ENCODE measurements around the gene SPSB4.

SPSB4 gene

GRCh38 chr3:141096981-141097380, 45.8 kb downstream of the SPSB4 start:
- Histone ChIP-seq H3K36me3 (ENCODE audit: control insufficient read depth, insufficient read depth, low read length) (no peaks in the 10 kb centered on the region), H3K27me3 (ENCODE audit: control insufficient read depth, insufficient read depth, low read length) (no peaks in the 10 kb centered on the region), H3K4me3 (ENCODE audit: low read depth, low read length) (no peak overlapping the region), H3K4me1 (ENCODE audit: control insufficient read depth, insufficient read depth, low read length) (peaks cover 11% of the 10 kb centered on the region), H3K9me3 (ENCODE audit: control insufficient read depth, insufficient read depth, low read length) (no peaks in the 10 kb centered on the region), H3K27ac (ENCODE audit: low read depth, low read length) (no peak overlapping the region), H3K9ac (ENCODE audit: low read depth, low read length) (no peak overlapping the region)

- H3K27ac ChIP-seq (ENCODE audit: low read depth, low read length): no peak overlapping the region
These were observed 49.0 kb downstream of the SPSB4 start for GRCh38 chr3:141100112-141100511.

GRCh38 chr3:141100531-141101320, 49.6 kb downstream of the SPSB4 start:
- H3K4me1 ChIP-seq (ENCODE audit: control insufficient read depth, insufficient read depth, low read length): no peaks in the 10 kb centered on the region
- no peaks in the 10 kb centered on the region for H3K9me3 ChIP-seq (ENCODE audit: control insufficient read depth, insufficient read depth, low read length)
- no peak overlapping the region for H3K4me3 ChIP-seq (ENCODE audit: low read depth, low read length)
- no peaks in the 10 kb centered on the region for H3K36me3 ChIP-seq (ENCODE audit: control insufficient read depth, insufficient read depth, low read length)
- no peak overlapping the region for H3K27ac ChIP-seq (ENCODE audit: low read depth, low read length)
- H3K27me3 ChIP-seq (ENCODE audit: control insufficient read depth, insufficient read depth, low read length): no peaks in the 10 kb centered on the region
- H3K9ac ChIP-seq (ENCODE audit: low read depth, low read length): no peak overlapping the region

More at GRCh38 chr3:141100112-141100511, 49.0 kb downstream of the SPSB4 start:
- Histone ChIP-seq H3K36me3 (ENCODE audit: control insufficient read depth, insufficient read depth, low read length) (no peaks in the 10 kb centered on the region), H3K4me3 (ENCODE audit: low read depth, low read length) (no peak overlapping the region), H3K4me1 (ENCODE audit: control insufficient read depth, insufficient read depth, low read length) (peaks cover 4% of the 10 kb centered on the region; the same call in 1 of the 2 replicates), H3K9me3 (ENCODE audit: control insufficient read depth, insufficient read depth, low read length) (no peaks in the 10 kb centered on the region), H3K27me3 (ENCODE audit: control insufficient read depth, insufficient read depth, low read length) (no peaks in the 10 kb centered on the region), H3K9ac (ENCODE audit: low read depth, low read length) (no peak overlapping the region)

GRCh38 chr3:141102372-141102771, 51.2 kb downstream of the SPSB4 start:
- Histone ChIP-seq H3K9me3 (ENCODE audit: control insufficient read depth, insufficient read depth, low read length) (no peaks in the 10 kb centered on the region), H3K27me3 (ENCODE audit: control insufficient read depth, insufficient read depth, low read length) (no peaks in the 10 kb centered on the region), H3K4me3 (ENCODE audit: low read depth, low read length) (no peak overlapping the region), H3K4me1 (ENCODE audit: control insufficient read depth, insufficient read depth, low read length) (0 out of 2 replicates have a peak, but pooled peaks cover 4% of the 10 kb centered on the region), H3K9ac (ENCODE audit: low read depth, low read length) (no peak overlapping the region), H3K36me3 (ENCODE audit: control insufficient read depth, insufficient read depth, low read length) (no peaks in the 10 kb centered on the region), H3K27ac (ENCODE audit: low read depth, low read length) (no peak overlapping the region)

GRCh38 chr3:141103067-141103466, 51.9 kb downstream of the SPSB4 start:
- H3K9me3 ChIP-seq (ENCODE audit: control insufficient read depth, insufficient read depth, low read length): no peaks in the 10 kb centered on the region
- no peak overlapping the region for H3K27ac ChIP-seq (ENCODE audit: low read depth, low read length)
- no peak overlapping the region for H3K4me3 ChIP-seq (ENCODE audit: low read depth, low read length)
- no peaks in the 10 kb centered on the region for H3K27me3 ChIP-seq (ENCODE audit: control insufficient read depth, insufficient read depth, low read length)
- no peak overlapping the region for H3K9ac ChIP-seq (ENCODE audit: low read depth, low read length)
- no peaks in the 10 kb centered on the region for H3K36me3 ChIP-seq (ENCODE audit: control insufficient read depth, insufficient read depth, low read length)
- 0 out of 2 replicates have a peak, but pooled peaks cover 4% of the 10 kb centered on the region for H3K4me1 ChIP-seq (ENCODE audit: control insufficient read depth, insufficient read depth, low read length)

- no peaks in the 10 kb centered on the region for H3K9me3 ChIP-seq (ENCODE audit: control insufficient read depth, insufficient read depth, low read length)
- H3K27me3 ChIP-seq (ENCODE audit: control insufficient read depth, insufficient read depth, low read length): no peaks in the 10 kb centered on the region
- no peaks in the 10 kb centered on the region for H3K36me3 ChIP-seq (ENCODE audit: control insufficient read depth, insufficient read depth, low read length)
- no peak overlapping the region for H3K9ac ChIP-seq (ENCODE audit: low read depth, low read length)
- 0 out of 2 replicates have a peak, but pooled peaks cover 4% of the 10 kb centered on the region for H3K4me1 ChIP-seq (ENCODE audit: control insufficient read depth, insufficient read depth, low read length)
- H3K4me3 ChIP-seq (ENCODE audit: low read depth, low read length): no peak overlapping the region
- H3K27ac ChIP-seq (ENCODE audit: low read depth, low read length): no peak overlapping the region
These were observed 52.4 kb downstream of the SPSB4 start for GRCh38 chr3:141103503-141103902.

GRCh38 chr3:141104151-141104821, 53.1 kb downstream of the SPSB4 start:
- Histone ChIP-seq H3K4me1 (ENCODE audit: control insufficient read depth, insufficient read depth, low read length) (0 out of 2 replicates have a peak, but pooled peaks cover 4% of the 10 kb centered on the region), H3K27me3 (ENCODE audit: control insufficient read depth, insufficient read depth, low read length) (no peaks in the 10 kb centered on the region), H3K9me3 (ENCODE audit: control insufficient read depth, insufficient read depth, low read length) (no peaks in the 10 kb centered on the region), H3K9ac (ENCODE audit: low read depth, low read length) (no peak overlapping the region), H3K27ac (ENCODE audit: low read depth, low read length) (no peak overlapping the region), H3K36me3 (ENCODE audit: control insufficient read depth, insufficient read depth, low read length) (no peaks in the 10 kb centered on the region), H3K4me3 (ENCODE audit: low read depth, low read length) (no peak overlapping the region)

GRCh38 chr3:141105828-141106628, 54.9 kb downstream of the SPSB4 start:
- Histone ChIP-seq H3K9me3 (ENCODE audit: control insufficient read depth, insufficient read depth, low read length) (no peaks in the 10 kb centered on the region), H3K36me3 (ENCODE audit: control insufficient read depth, insufficient read depth, low read length) (no peaks in the 10 kb centered on the region), H3K27ac (ENCODE audit: low read depth, low read length) (no peak overlapping the region), H3K4me1 (ENCODE audit: control insufficient read depth, insufficient read depth, low read length) (0 out of 2 replicates have a peak, but pooled peaks cover 4% of the 10 kb centered on the region), H3K9ac (ENCODE audit: low read depth, low read length) (no peak overlapping the region), H3K27me3 (ENCODE audit: control insufficient read depth, insufficient read depth, low read length) (no peaks in the 10 kb centered on the region), H3K4me3 (ENCODE audit: low read depth, low read length) (no peak overlapping the region)

- H3K27me3 ChIP-seq (ENCODE audit: control insufficient read depth, insufficient read depth, low read length): no peaks in the 10 kb centered on the region
- no peaks in the 10 kb centered on the region for H3K9me3 ChIP-seq (ENCODE audit: control insufficient read depth, insufficient read depth, low read length)
- H3K9ac ChIP-seq (ENCODE audit: low read depth, low read length): no peak overlapping the region
- 0 out of 2 replicates have a peak, but pooled peaks cover 4% of the 10 kb centered on the region for H3K4me1 ChIP-seq (ENCODE audit: control insufficient read depth, insufficient read depth, low read length)
- H3K36me3 ChIP-seq (ENCODE audit: control insufficient read depth, insufficient read depth, low read length): no peaks in the 10 kb centered on the region
- H3K4me3 ChIP-seq (ENCODE audit: low read depth, low read length): no peak overlapping the region
- H3K27ac ChIP-seq (ENCODE audit: low read depth, low read length): no peak overlapping the region
These were observed 55.7 kb downstream of the SPSB4 start for GRCh38 chr3:141106842-141107241.

GRCh38 chr3:141108039-141108438, 56.9 kb downstream of the SPSB4 start:
- no peaks in the 10 kb centered on the region for H3K27me3 ChIP-seq (ENCODE audit: control insufficient read depth, insufficient read depth, low read length)
- H3K4me3 ChIP-seq (ENCODE audit: low read depth, low read length): no peak overlapping the region
- 0 out of 2 replicates have a peak, but pooled peaks cover 4% of the 10 kb centered on the region for H3K4me1 ChIP-seq (ENCODE audit: control insufficient read depth, insufficient read depth, low read length)
- H3K36me3 ChIP-seq (ENCODE audit: control insufficient read depth, insufficient read depth, low read length): no peaks in the 10 kb centered on the region
- no peaks in the 10 kb centered on the region for H3K9me3 ChIP-seq (ENCODE audit: control insufficient read depth, insufficient read depth, low read length)
- H3K9ac ChIP-seq (ENCODE audit: low read depth, low read length): no peak overlapping the region
- H3K27ac ChIP-seq (ENCODE audit: low read depth, low read length): no peak overlapping the region

Data from HUES48 (cell line).